PFSK-1 (cell line): ENCODE data around the gene DDI2.

Experiments
- FOXP2 ChIP-seq: optimal IDR thresholded peaks from 2 replicates; pipeline ENCODE3; 2011; ENCODE audit warnings: borderline replicate concordance, control low read depth, inconsistent platforms; ENCODE audit not compliant: insufficient read depth; ENCODE audit errors: extremely low read length, extremely low read depth
- POLR2AphosphoS5 ChIP-seq: IDR thresholded peaks from 2 replicates; pipeline ENCODE4 v1.6.1; 2012; ENCODE audit warnings: low read depth, mild to moderate bottlenecking, control low read depth, low read length, moderate library complexity
- REST ChIP-seq, 2 experiments: IDR thresholded peaks; 2 replicates each; pipeline versions ENCODE4 v1.6.1 to v1.8.0; 2011 to 2012; ENCODE audit warnings: low read depth in 2 of 2, low read length in 2 of 2, control low read depth in 1 of 2, inconsistent platforms in 1 of 2, mild to moderate bottlenecking in 1 of 2, moderate library complexity in 1 of 2; ENCODE audit not compliant: insufficient read depth in 1 of 2
- SIN3A ChIP-seq: IDR thresholded peaks from 2 replicates; pipeline ENCODE4 v1.6.1; 2012; ENCODE audit warnings: mild to moderate bottlenecking, low read length, moderate library complexity, borderline replicate concordance; ENCODE audit not compliant: insufficient read depth
- TAF1 ChIP-seq: IDR thresholded peaks from 2 replicates; pipeline ENCODE4 v1.6.1; 2012; ENCODE audit warnings: low read length, control low read depth, borderline replicate concordance; ENCODE audit not compliant: insufficient read depth

The DDI2 gene

GRCh38 chr1:15595809-15596617 is 21.2 kb upstream of the DDI2 start:
- TF ChIP-seq POLR2AphosphoS5 (no peak), FOXP2 (no peak), TAF1 (no peak), REST (IDR thresholded peaks at IDR 0.05; ENCODE audit: insufficient read depth in 1 of 2, low read depth in 2 of 2, low read length in 2 of 2) (no peak), SIN3A (no peak)

GRCh38 chr1:15598436-15598835 is 18.8 kb upstream of the DDI2 start:
- TF ChIP-seq TAF1, result no peak
- no peak for TF ChIP-seq FOXP2
- TF ChIP-seq REST (IDR thresholded peaks at IDR 0.05; ENCODE audit: insufficient read depth in 1 of 2, low read depth in 2 of 2, low read length in 2 of 2), result no peak
- TF ChIP-seq POLR2AphosphoS5, result no peak

- no peak for TF ChIP-seq FOXP2
- TF ChIP-seq REST (IDR thresholded peaks at IDR 0.05; ENCODE audit: insufficient read depth in 1 of 2, low read depth in 2 of 2, low read length in 2 of 2), result no peak
- no peak for TF ChIP-seq TAF1
- no peak for TF ChIP-seq POLR2AphosphoS5
- TF ChIP-seq SIN3A, result no peak
Measured at GRCh38 chr1:15603050-15603965, 13.9 kb upstream of the DDI2 start.

- TF ChIP-seq FOXP2 (no peak), TAF1 (no peak), POLR2AphosphoS5 (no peak), SIN3A (no peak), REST (IDR thresholded peaks at IDR 0.05; ENCODE audit: insufficient read depth in 1 of 2, low read depth in 2 of 2, low read length in 2 of 2) (no peak)
Measured at GRCh38 chr1:15605398-15606383, 11.6 kb upstream of the DDI2 start.
